Stimulated activated CD4-positive, alpha-beta T cell treated with anti-CD3 and anti-CD28 coated beads, Interleukin-2, amount 100 ng/mL, for 4 hours (primary cell): ENCODE data around the gene SSR3.

Experiments used
- DNase-seq: peaks from one replicate; pipeline ENCODE4 v3.0.0-alpha.2; 2020; ENCODE audit warnings: low read depth

SSR3 gene

GRCh38 chr3:156491192-156491591 is 63.7 kb downstream of the SSR3 start:
- DNase-seq = no peak
